OCI-LY7 (cell line): ENCODE data around the gene STPG1.

Source experiments
- EZH2phosphoT487 ChIP-seq: fragments of 200-600 bp; sonication (generic); IDR thresholded peaks from 2 replicates; pipeline ENCODE4 v1.6.1; 2018; ENCODE audit warnings: low read depth, borderline replicate concordance, mild to moderate bottlenecking, mixed run types, antibody characterized with exemption, low read length, moderate library complexity, mixed read lengths
- TF ChIP-seq, protein P1 (sequence below): fragments of 200-600 bp; sonication (generic); conservative IDR thresholded peaks from 2 replicates; pipeline ENCODE4 v1.5.1; 2014; ENCODE audit warnings: mild to moderate bottlenecking, antibody characterized with exemption, low read length, moderate library complexity, mixed read lengths

DNA sequence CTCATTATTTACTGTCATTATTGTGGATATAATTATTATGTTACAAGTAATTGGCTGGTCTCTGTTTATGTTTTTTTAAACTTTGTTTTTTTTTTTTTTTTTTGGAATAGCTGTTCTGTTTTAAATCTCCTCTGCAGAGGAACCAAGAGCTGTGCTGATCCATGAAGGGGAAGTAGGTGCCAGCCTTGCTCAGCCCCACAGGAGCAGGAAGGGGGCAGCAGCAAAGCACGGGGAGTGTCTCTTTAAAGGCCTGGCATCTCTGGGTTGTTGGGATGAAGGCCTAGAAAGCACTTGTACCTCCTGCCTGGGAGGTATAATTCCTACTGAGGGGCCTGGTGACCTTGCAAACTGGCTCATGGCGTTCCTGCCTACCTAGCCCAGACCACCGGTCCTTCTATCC lies 96.9 kb downstream of the STPG1 start:
- TF ChIP-seq, protein P1, sequence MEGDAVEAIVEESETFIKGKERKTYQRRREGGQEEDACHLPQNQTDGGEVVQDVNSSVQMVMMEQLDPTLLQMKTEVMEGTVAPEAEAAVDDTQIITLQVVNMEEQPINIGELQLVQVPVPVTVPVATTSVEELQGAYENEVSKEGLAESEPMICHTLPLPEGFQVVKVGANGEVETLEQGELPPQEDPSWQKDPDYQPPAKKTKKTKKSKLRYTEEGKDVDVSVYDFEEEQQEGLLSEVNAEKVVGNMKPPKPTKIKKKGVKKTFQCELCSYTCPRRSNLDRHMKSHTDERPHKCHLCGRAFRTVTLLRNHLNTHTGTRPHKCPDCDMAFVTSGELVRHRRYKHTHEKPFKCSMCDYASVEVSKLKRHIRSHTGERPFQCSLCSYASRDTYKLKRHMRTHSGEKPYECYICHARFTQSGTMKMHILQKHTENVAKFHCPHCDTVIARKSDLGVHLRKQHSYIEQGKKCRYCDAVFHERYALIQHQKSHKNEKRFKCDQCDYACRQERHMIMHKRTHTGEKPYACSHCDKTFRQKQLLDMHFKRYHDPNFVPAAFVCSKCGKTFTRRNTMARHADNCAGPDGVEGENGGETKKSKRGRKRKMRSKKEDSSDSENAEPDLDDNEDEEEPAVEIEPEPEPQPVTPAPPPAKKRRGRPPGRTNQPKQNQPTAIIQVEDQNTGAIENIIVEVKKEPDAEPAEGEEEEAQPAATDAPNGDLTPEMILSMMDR, result 0 out of 2 replicates have a peak, but pooled peaks have one; percentile 37
- no peak for TF ChIP-seq EZH2phosphoT487
